NOMO-1 treated with DMSO at 0.1 percent for 48 hours (cell line): Measurements from ENCODE around the gene MIOS.
"Not testable (repeated sequence)": the region's sequence is repeated elsewhere in the genome, so short reads cannot be mapped to it uniquely, and the experiment has no call there.

Experiments used
- DNase-seq: peaks from one replicate; lab custom pipeline; 2025; ENCODE audit not compliant: unreplicated experiment; lab: John Stamatoyannopoulos, UW

MIOS gene

GRCh38 chr7:7640221-7641128 lies 73.8 kb downstream of the MIOS start, which contains the start of gene UMAD1:
Gene UMAD1 (plus strand): TSS chr7:7640752. CDS start chr7:7673372, 32,620 bp downstream.
- peak; percentile 99 for DNase-seq

- DNase-seq: no peak
Measured at GRCh38 chr7:7641129-7641663, 74.5 kb downstream of the MIOS start.

GRCh38 chr7:7642081-7642480 lies 75.4 kb downstream of the MIOS start:
- DNase-seq: no peak

GRCh38 chr7:7647495-7648036 lies 80.9 kb downstream of the MIOS start:
- no peak for DNase-seq

GRCh38 chr7:7650682-7651206 lies 84.1 kb downstream of the MIOS start:
- no peak for DNase-seq

GRCh38 chr7:7651479-7651878 lies 84.8 kb downstream of the MIOS start:
- DNase-seq: no peak

GRCh38 chr7:7652798-7653540 lies 86.3 kb downstream of the MIOS start:
- DNase-seq: no peak

- DNase-seq: peak; percentile 20
Measured at GRCh38 chr7:7653593-7654187, 87.0 kb downstream of the MIOS start.

GRCh38 chr7:7654964-7655715 lies 88.5 kb downstream of the MIOS start:
- no peak for DNase-seq

- DNase-seq: not testable (repeated sequence)
Measured at GRCh38 chr7:7656459-7656858, 89.8 kb downstream of the MIOS start.
